ENCODE data around the gene ZNF365. TPM values are rescaled to one million over a fixed set of nuclear protein-coding genes. Genes with fewer than 3 reads are reported as not detected.
"Not testable (repeated sequence)": the region's sequence is repeated elsewhere in the genome, so short reads cannot be mapped to it uniquely, and the experiment has no call there.

The ZNF365 gene
- polyA plus RNA-seq, 1 donor from 2014 or later, result 1.9 TPM

- Histone ChIP-seq H3K9ac (ENCODE audit: low read length) (no peak overlapping the region), H2AFZ (ENCODE audit: low read depth, low read length) (no peak overlapping the region), H3K79me2 (replicated peaks; ENCODE audit: insufficient read depth, low read length) (no peaks in the 10 kb centered on the region), H3K9me3 (ENCODE audit: low read length) (no peaks in the 10 kb centered on the region), H3K4me2 (ENCODE audit: low read length) (no peak overlapping the region), H3K4me3 (ENCODE audit: low read length) (no peak overlapping the region), H3K27me3 (ENCODE audit: insufficient read depth, low read depth, low read length) (peaks cover 11% of the 10 kb centered on the region), H3K36me3 (ENCODE audit: insufficient read depth, low read length) (no peaks in the 10 kb centered on the region), H4K20me1 (ENCODE audit: insufficient read depth) (no peaks in the 10 kb centered on the region), H3K27ac (ENCODE audit: low read length) (no peak overlapping the region), H3K9me2 (ENCODE audit: insufficient read depth, low read length) (no peaks in the 10 kb centered on the region), H3F3A (ENCODE audit: insufficient read depth, low read length, poor library complexity, severe bottlenecking) (peaks cover 3% of the 10 kb centered on the region)
- TF ChIP-seq REST (IDR thresholded peaks at IDR 0.05; ENCODE audit: borderline replicate concordance) (no peak), SMC3 (conservative IDR thresholded peaks at IDR 0.05; ENCODE audit: poor library complexity) (no peak), TAF1 (IDR thresholded peaks at IDR 0.05; ENCODE audit: low read depth) (no peak), CTCF (IDR thresholded peaks at IDR 0.05; ENCODE audit: poor library complexity, severe bottlenecking) (no peak), EP300 (conservative IDR thresholded peaks at IDR 0.05; ENCODE audit: poor library complexity, severe bottlenecking) (no peak), RAD21 (conservative IDR thresholded peaks at IDR 0.05) (no peak), MXI1 (conservative IDR thresholded peaks at IDR 0.05; ENCODE audit: poor library complexity, severe bottlenecking) (no peak), POLR2AphosphoS5 (IDR thresholded peaks at IDR 0.05) (no peak), EZH2 (IDR thresholded peaks at IDR 0.05; ENCODE audit: borderline replicate concordance, insufficient read depth, low read length, poor library complexity, severe bottlenecking) (no peak)
Observed at GRCh38 chr10:62377026-62377415, 2.9 kb downstream of the ZNF365 start.

GRCh38 chr10:62377966-62378365 lies 3.8 kb downstream of the ZNF365 start:
- TF ChIP-seq MXI1 (conservative IDR thresholded peaks at IDR 0.05; ENCODE audit: poor library complexity, severe bottlenecking) (no peak), POLR2AphosphoS5 (IDR thresholded peaks at IDR 0.05) (no peak), RAD21 (conservative IDR thresholded peaks at IDR 0.05) (no peak), SMC3 (conservative IDR thresholded peaks at IDR 0.05; ENCODE audit: poor library complexity) (no peak), REST (IDR thresholded peaks at IDR 0.05; ENCODE audit: borderline replicate concordance) (no peak), CTCF (IDR thresholded peaks at IDR 0.05; ENCODE audit: poor library complexity, severe bottlenecking) (no peak), EZH2 (IDR thresholded peaks at IDR 0.05; ENCODE audit: borderline replicate concordance, insufficient read depth, low read length, poor library complexity, severe bottlenecking) (no peak), TAF1 (IDR thresholded peaks at IDR 0.05; ENCODE audit: low read depth) (no peak), EP300 (conservative IDR thresholded peaks at IDR 0.05; ENCODE audit: poor library complexity, severe bottlenecking) (no peak)
- Histone ChIP-seq H3F3A (ENCODE audit: insufficient read depth, low read length, poor library complexity, severe bottlenecking) (peaks cover 3% of the 10 kb centered on the region), H3K4me2 (ENCODE audit: low read length) (no peak overlapping the region), H3K4me3 (ENCODE audit: low read length) (no peak overlapping the region), H3K36me3 (ENCODE audit: insufficient read depth, low read length) (no peaks in the 10 kb centered on the region), H3K9ac (ENCODE audit: low read length) (no peak overlapping the region), H3K9me3 (ENCODE audit: low read length) (no peaks in the 10 kb centered on the region), H3K9me2 (ENCODE audit: insufficient read depth, low read length) (no peaks in the 10 kb centered on the region), H2AFZ (ENCODE audit: low read depth, low read length) (no peak overlapping the region), H3K27me3 (ENCODE audit: insufficient read depth, low read depth, low read length) (peaks cover 8% of the 10 kb centered on the region), H3K27ac (ENCODE audit: low read length) (no peak overlapping the region), H4K20me1 (ENCODE audit: insufficient read depth) (no peaks in the 10 kb centered on the region), H3K79me2 (replicated peaks; ENCODE audit: insufficient read depth, low read length) (no peaks in the 10 kb centered on the region)

- not testable (repeated sequence) for H3K27ac ChIP-seq (ENCODE audit: low read length); H3K27me3 ChIP-seq (ENCODE audit: insufficient read depth, low read depth, low read length); H3K9me2 ChIP-seq (ENCODE audit: insufficient read depth, low read length); H3K4me2 ChIP-seq (ENCODE audit: low read length); H4K20me1 ChIP-seq (ENCODE audit: insufficient read depth); H3K9ac ChIP-seq (ENCODE audit: low read length); H3K79me2 ChIP-seq (replicated peaks; ENCODE audit: insufficient read depth, low read length); H3K9me3 ChIP-seq (ENCODE audit: low read length); H3F3A ChIP-seq (ENCODE audit: insufficient read depth, low read length, poor library complexity, severe bottlenecking); H2AFZ ChIP-seq (ENCODE audit: low read depth, low read length); H3K4me3 ChIP-seq (ENCODE audit: low read length); H3K36me3 ChIP-seq (ENCODE audit: insufficient read depth, low read length)
Observed at GRCh38 chr10:62378877-62379276, 4.7 kb downstream of the ZNF365 start.
